Bronchial epithelial cell (primary cell): ENCODE results near the gene LPCAT2. TPM values are rescaled to one million over a fixed set of nuclear protein-coding genes. Genes with fewer than 3 reads are reported as not detected.
A peak's percentile ranks its signal among the peaks of the same experiment; 100 is the strongest.

ENCODE experiments used
- DNase-seq: peaks from one replicate; pipeline ENCODE4 v3.0.0-alpha.2; 2010; ENCODE audit warnings: low read depth
- FAIRE-seq: peaks from 2 replicates; lab custom pipeline; 2011; peaks lifted over from hg19 to GRCh38; lab: Jason Lieb, UNC
- H3K27me3 ChIP-seq: 2 replicates; pipeline ENCODE4 v1.5.1; 2011; ENCODE audit warnings: low read length; ENCODE audit not compliant: control insufficient read depth, insufficient read depth
- H3K36me3 ChIP-seq: 2 replicates; pipeline ENCODE4 v1.5.1; 2011; ENCODE audit warnings: low read length; ENCODE audit not compliant: control insufficient read depth, insufficient read depth
- H3K4me3 ChIP-seq: 2 replicates; pipeline ENCODE4 v1.5.1; 2011; ENCODE audit warnings: mild to moderate bottlenecking, low read depth, low read length, control low read depth
- CTCF ChIP-seq: IDR thresholded peaks from 2 replicates; pipeline ENCODE4 v1.5.1; 2011; ENCODE audit warnings: mild to moderate bottlenecking, moderate library complexity, low read length, control low read depth, inconsistent platforms; ENCODE audit not compliant: insufficient read depth, severe bottlenecking
- total RNA-seq: library from RNA; depleted of rRNA; stranded (reverse); fragments of >200 nt; gene quantifications from 2 replicates; pipeline ENCODE4 v1.2.1, GENCODE V29; 2014

The LPCAT2 gene
- total RNA-seq, 1 donor from 2014 or later = 11.8 TPM

- Histone ChIP-seq H3K27me3 (no peaks in the 10 kb centered on the region), H3K36me3 (no peaks in the 10 kb centered on the region), H3K4me3 (peak overlapping the region; percentile 57)
- TF ChIP-seq CTCF = no peak
- DNase-seq (peak; percentile 99), FAIRE-seq (no peak)
Observed at GRCh38 chr16:55568207-55568606, 59.3 kb downstream of the LPCAT2 start.

GRCh38 chr16:55569025-55569424 lies 60.2 kb downstream of the LPCAT2 start:
- no peak for FAIRE-seq
- Histone ChIP-seq H3K4me3 (peak overlapping the region; percentile 57), H3K36me3 (no peaks in the 10 kb centered on the region), H3K27me3 (no peaks in the 10 kb centered on the region)
- no peak for TF ChIP-seq CTCF
- DNase-seq = peak; percentile 47

GRCh38 chr16:55570159-55570558 lies 61.3 kb downstream of the LPCAT2 start:
- Histone ChIP-seq H3K4me3 (no peak overlapping the region), H3K27me3 (no peaks in the 10 kb centered on the region), H3K36me3 (no peaks in the 10 kb centered on the region)
- TF ChIP-seq CTCF = no peak
- no peak for DNase-seq
- no peak for FAIRE-seq

GRCh38 chr16:55571191-55571897 lies 62.5 kb downstream of the LPCAT2 start:
- FAIRE-seq (no peak), DNase-seq (peak; percentile 15)
- TF ChIP-seq CTCF = no peak
- Histone ChIP-seq H3K27me3 (no peaks in the 10 kb centered on the region), H3K36me3 (no peaks in the 10 kb centered on the region), H3K4me3 (no peak overlapping the region)

- Histone ChIP-seq H3K27me3 (no peaks in the 10 kb centered on the region), H3K4me3 (no peak overlapping the region), H3K36me3 (no peaks in the 10 kb centered on the region)
- peak; percentile 77 for DNase-seq
- TF ChIP-seq CTCF = no peak
- FAIRE-seq = no peak
Observed at GRCh38 chr16:55572439-55572838, 63.6 kb downstream of the LPCAT2 start.

GRCh38 chr16:55574811-55575210 lies 65.9 kb downstream of the LPCAT2 start:
- DNase-seq = no peak
- Histone ChIP-seq H3K4me3 (no peak overlapping the region), H3K36me3 (peaks cover 1% of the 10 kb centered on the region), H3K27me3 (no peaks in the 10 kb centered on the region)
- TF ChIP-seq CTCF = no peak
- FAIRE-seq = no peak
